Measurements from ENCODE around the gene PDCD4.
A peak's percentile ranks its signal among the peaks of the same experiment; 100 is the strongest.

PDCD4 gene

GRCh38 chr10:110853921-110854605 is 17.7 kb upstream of the PDCD4 start:
- TF ChIP-seq EZH2phosphoT487 (IDR thresholded peaks at IDR 0.05; ENCODE audit: borderline replicate concordance, low read length) (no peak), CTCF (IDR thresholded peaks at IDR 0.05; ENCODE audit: low read depth, low read length, poor library complexity, severe bottlenecking) (no peak)

GRCh38 chr10:110857265-110858171 is 14.2 kb upstream of the PDCD4 start:
- Histone ChIP-seq H3K79me2 (ENCODE audit: control insufficient read depth, low read length) (no peaks in the 10 kb centered on the region), H4K20me1 (ENCODE audit: control insufficient read depth, insufficient read depth, low read depth, low read length) (no peaks in the 10 kb centered on the region), H3K27me3 (ENCODE audit: control insufficient read depth, low read length) (no peaks in the 10 kb centered on the region), H3K27ac (ENCODE audit: low read depth, low read length) (peak overlapping the region; percentile 93), H3K4me1 (ENCODE audit: control insufficient read depth, low read length) (peaks cover 83% of the 10 kb centered on the region), H3K9me2 (replicated peaks; ENCODE audit: control insufficient read depth, low read length) (no peaks in the 10 kb centered on the region), H3K36me3 (ENCODE audit: control insufficient read depth, low read length) (no peaks in the 10 kb centered on the region; the same call in 1 of the 2 replicates), H3K4me2 (ENCODE audit: low read length) (peak overlapping the region; percentile 82), H3K9me3 (ENCODE audit: control insufficient read depth, insufficient read depth, low read length) (no peaks in the 10 kb centered on the region; the same call in 1 of the 2 replicates), H3K4me3 (ENCODE audit: low read length) (peak overlapping the region; percentile 46), H3F3A (ENCODE audit: control insufficient read depth, insufficient read depth) (peaks cover 31% of the 10 kb centered on the region)
- TF ChIP-seq CTCF (IDR thresholded peaks at IDR 0.05; ENCODE audit: low read depth, low read length, poor library complexity, severe bottlenecking) (no peak), EZH2phosphoT487 (IDR thresholded peaks at IDR 0.05; ENCODE audit: borderline replicate concordance, low read length) (no peak)

More at GRCh38 chr10:110853921-110854605, 17.7 kb upstream of the PDCD4 start:
- Histone ChIP-seq H3K9me3 (ENCODE audit: control insufficient read depth, insufficient read depth, low read length) (no peaks in the 10 kb centered on the region; the same call in 1 of the 2 replicates), H3K4me3 (ENCODE audit: low read length) (no peak overlapping the region), H3K79me2 (ENCODE audit: control insufficient read depth, low read length) (no peaks in the 10 kb centered on the region), H3K36me3 (ENCODE audit: control insufficient read depth, low read length) (no peaks in the 10 kb centered on the region; the same call in 1 of the 2 replicates), H3K4me2 (ENCODE audit: low read length) (no peak overlapping the region), H3F3A (ENCODE audit: control insufficient read depth, insufficient read depth) (peaks cover 19% of the 10 kb centered on the region), H3K9me2 (replicated peaks; ENCODE audit: control insufficient read depth, low read length) (no peaks in the 10 kb centered on the region), H3K27me3 (ENCODE audit: control insufficient read depth, low read length) (no peaks in the 10 kb centered on the region), H3K27ac (ENCODE audit: low read depth, low read length) (no peak overlapping the region), H4K20me1 (ENCODE audit: control insufficient read depth, insufficient read depth, low read depth, low read length) (no peaks in the 10 kb centered on the region), H3K4me1 (ENCODE audit: control insufficient read depth, low read length) (peaks cover 61% of the 10 kb centered on the region)

GRCh38 chr10:110858297-110858934 is 13.3 kb upstream of the PDCD4 start:
- H4K20me1 ChIP-seq (ENCODE audit: control insufficient read depth, insufficient read depth, low read depth, low read length) = no peaks in the 10 kb centered on the region
- no peaks in the 10 kb centered on the region; the same call in 1 of the 2 replicates for H3K9me3 ChIP-seq (ENCODE audit: control insufficient read depth, insufficient read depth, low read length)
- H3K27ac ChIP-seq (ENCODE audit: low read depth, low read length) = peak overlapping the region; percentile 93
- peak overlapping the region; percentile 46 for H3K4me3 ChIP-seq (ENCODE audit: low read length)
- H3F3A ChIP-seq (ENCODE audit: control insufficient read depth, insufficient read depth) = peaks cover 31% of the 10 kb centered on the region
- H3K4me2 ChIP-seq (ENCODE audit: low read length) = peak overlapping the region; percentile 82
- H3K36me3 ChIP-seq (ENCODE audit: control insufficient read depth, low read length) = no peaks in the 10 kb centered on the region; the same call in 1 of the 2 replicates
- TF ChIP-seq CTCF (IDR thresholded peaks at IDR 0.05; ENCODE audit: low read depth, low read length, poor library complexity, severe bottlenecking) (no peak), EZH2phosphoT487 (IDR thresholded peaks at IDR 0.05; ENCODE audit: borderline replicate concordance, low read length) (no peak)
- no peaks in the 10 kb centered on the region for H3K9me2 ChIP-seq (replicated peaks; ENCODE audit: control insufficient read depth, low read length)
- H3K79me2 ChIP-seq (ENCODE audit: control insufficient read depth, low read length) = no peaks in the 10 kb centered on the region
- H3K27me3 ChIP-seq (ENCODE audit: control insufficient read depth, low read length) = no peaks in the 10 kb centered on the region
- peaks cover 83% of the 10 kb centered on the region for H3K4me1 ChIP-seq (ENCODE audit: control insufficient read depth, low read length)

All from DOHH2 (cell line).